Measurements from ENCODE around the gene NR3C2.

- TF ChIP-seq POLR2AphosphoS5 (IDR thresholded peaks at IDR 0.05) (no peak), EZH2 (IDR thresholded peaks at IDR 0.05; ENCODE audit: borderline replicate concordance, insufficient read depth, low read length, poor library complexity, severe bottlenecking) (no peak), EP300 (conservative IDR thresholded peaks at IDR 0.05; ENCODE audit: poor library complexity, severe bottlenecking) (no peak)
These were observed 289.2 kb downstream of the NR3C2 start for GRCh38 chr4:148152868-148153625.

Measured in neural cell (in vitro differentiated cells).